CD4-positive, alpha-beta T cell treated with Interleukin-4 for 1 hour (primary cell): ENCODE measurements around the gene CPNE4.

ENCODE experiments used
- DNase-seq, 2 donors: peaks; one replicate each; pipeline ENCODE4 v3.0.0-alpha.2; 2020 to 2022

CPNE4 gene

GRCh38 chr3:131669600-131669999 lies 365.2 kb downstream of the CPNE4 start:
- no peak for DNase-seq

- DNase-seq = no peak
Observed at GRCh38 chr3:131658771-131659170, 376.0 kb downstream of the CPNE4 start.

GRCh38 chr3:131658115-131658514 lies 376.7 kb downstream of the CPNE4 start:
- DNase-seq = no peak

GRCh38 chr3:131655070-131655690 lies 379.6 kb downstream of the CPNE4 start:
- DNase-seq = no peak

DNA sequence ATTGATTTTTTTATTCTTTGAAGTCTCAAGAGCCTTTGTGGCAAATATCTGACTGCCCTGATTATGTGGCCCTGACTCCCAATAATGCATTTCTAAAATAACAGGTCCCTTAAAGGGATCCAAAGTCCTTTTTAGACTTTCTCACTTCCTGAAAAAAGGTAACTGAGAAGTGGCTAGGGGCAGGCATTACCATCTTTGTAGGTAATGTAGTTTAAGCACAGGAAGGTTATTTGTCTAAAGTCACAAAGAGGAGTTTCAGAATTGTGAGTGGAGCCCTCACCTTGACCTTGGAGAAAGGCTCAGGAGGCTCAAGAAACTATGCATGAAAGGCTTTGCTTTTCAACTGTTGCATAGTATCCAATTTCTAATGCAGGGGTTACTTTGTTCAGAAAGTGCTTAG lies 389.2 kb downstream of the CPNE4 start:
- DNase-seq = no peak

- no peak for DNase-seq
Observed at GRCh38 chr3:131636266-131636775, 398.5 kb downstream of the CPNE4 start.

- no peak for DNase-seq
Observed at GRCh38 chr3:131630807-131631206, 404.0 kb downstream of the CPNE4 start.

DNA sequence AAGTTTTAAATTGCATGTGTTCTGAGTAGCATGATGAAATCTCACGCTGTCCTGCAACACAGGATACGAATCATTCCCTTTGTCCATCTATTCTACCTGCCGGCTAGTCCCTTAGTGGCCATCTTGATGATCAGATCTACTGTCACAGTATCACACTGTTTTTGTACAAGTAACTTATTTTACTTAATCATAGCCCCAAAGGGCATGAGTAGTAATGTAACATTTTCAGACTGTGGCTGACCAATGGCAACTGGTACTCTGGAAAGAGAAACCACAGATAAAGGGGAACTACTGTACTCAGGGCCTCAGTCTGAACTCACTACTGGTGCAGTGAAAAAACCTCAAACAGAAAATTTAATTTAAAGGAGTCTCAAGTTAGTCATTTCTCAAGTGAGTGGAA lies 404.7 kb downstream of the CPNE4 start:
- DNase-seq = no peak

GRCh38 chr3:131623431-131623830 lies 411.4 kb downstream of the CPNE4 start:
- DNase-seq = no peak

DNA sequence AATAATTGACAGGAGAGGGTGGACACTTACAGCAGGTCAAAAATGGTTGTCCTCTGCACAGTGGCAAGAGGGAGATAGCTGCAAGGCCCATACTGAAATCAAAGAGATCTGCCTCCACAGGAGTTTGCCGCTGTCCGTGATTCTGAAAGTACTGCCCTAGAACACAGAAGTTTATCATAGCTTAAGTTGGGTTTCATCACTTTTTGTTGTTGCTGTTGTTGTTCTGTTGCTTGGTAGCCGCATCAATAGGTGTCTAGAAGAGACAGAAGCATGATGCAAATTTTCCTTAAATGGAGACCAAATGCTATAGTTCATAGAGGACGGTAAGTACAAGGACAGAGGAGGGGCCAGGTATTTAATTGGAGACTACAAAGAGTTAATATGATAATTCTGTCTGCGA lies 412.1 kb downstream of the CPNE4 start:
- no peak for DNase-seq

DNA sequence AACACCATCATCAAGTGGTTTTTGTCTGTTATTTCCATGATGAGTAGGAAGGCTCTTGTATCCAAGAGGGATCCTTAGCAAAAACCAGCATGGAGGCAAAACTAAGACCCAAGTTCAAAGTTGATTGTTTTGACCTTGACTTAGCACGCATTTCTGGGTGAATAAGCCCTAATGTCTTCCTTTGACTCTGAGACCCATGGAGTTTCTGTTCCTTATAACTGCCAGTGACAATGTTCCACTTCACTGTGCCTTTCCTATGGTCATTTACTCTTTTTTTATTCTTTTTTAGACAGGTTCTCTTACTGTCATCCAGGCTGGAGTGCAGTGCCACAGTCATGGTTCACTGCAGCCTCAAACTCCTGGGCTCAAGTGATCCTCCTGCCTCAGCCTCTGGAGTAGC lies 413.8 kb downstream of the CPNE4 start:
- DNase-seq = no peak

DNA sequence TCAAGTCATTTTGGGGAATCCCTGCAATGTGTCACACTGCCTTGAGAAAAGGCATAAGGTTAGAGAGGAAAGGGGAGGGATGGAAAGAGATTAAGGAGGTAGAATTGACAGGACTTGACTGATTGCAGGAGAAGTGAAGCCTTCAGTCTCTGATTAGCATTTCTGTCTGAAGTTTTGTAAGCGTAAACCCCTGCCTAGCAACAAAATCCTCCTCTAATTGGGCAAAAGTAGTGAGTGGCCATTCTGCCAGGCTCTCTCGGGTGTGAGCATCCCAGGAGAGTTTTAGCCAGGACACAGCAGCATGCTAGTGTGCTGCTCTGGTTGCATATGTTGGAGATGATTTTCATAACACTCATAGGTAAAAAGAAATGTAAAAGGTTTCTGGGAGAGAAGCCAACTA lies 415.0 kb downstream of the CPNE4 start:
- DNase-seq = no peak

DNA sequence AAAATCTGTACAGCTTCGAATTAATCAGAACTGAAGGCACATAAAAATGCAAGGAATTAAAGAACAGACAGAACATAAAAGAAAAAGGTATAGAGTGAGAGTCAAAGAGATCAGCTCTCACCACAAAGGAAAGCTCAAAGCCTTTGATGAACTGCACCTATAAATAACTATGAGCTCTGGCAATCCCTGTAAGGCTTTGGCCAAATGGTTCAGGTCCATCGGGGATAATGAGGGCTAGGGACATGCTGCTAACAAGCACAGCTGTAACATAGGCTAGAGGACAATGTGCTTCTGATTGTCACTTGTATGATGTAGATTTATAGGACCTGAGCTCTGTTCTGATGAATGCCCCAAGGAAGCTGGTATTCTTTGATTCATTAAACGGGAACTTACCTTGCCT lies 418.1 kb downstream of the CPNE4 start:
- DNase-seq = no peak

GRCh38 chr3:131612745-131613144 lies 422.1 kb downstream of the CPNE4 start:
- no peak for DNase-seq

DNA sequence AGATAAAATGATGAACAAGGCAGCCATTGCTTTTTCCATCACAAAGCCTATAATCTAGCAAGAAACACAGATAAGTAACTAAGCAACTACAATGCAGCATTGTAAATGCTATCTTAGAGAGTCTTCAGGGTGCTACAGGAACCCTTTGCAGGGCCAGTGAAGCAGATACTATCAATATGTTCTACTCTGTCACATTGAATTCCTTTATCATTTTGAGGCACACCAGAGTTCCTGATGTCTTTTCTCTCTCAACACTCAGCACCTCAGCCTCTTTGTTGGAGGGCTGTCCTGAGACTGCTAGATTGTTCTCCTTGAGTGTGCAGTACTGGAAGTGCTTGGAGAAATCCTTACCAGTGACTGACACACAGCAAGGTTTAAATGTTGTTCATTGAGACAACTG lies 424.6 kb downstream of the CPNE4 start:
- DNase-seq = no peak

DNA sequence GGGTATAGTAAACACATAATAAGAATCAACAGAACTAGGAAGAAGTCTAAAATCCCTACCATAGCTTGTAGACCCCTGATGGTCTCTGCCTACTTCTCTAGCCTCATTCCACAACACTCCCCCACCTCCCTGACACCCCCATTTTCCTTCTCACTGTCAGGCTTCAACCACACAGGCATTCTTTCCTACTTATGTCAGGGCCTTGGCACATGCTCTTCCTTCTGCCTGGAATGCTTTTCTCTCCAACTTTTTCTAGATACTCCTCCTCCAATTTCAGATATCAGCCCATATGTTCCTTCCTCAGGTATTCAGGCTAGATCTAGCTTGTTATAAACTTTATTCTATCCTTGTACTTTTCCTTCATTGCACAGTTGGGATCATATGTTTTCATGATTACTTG lies 426.1 kb downstream of the CPNE4 start:
- no peak for DNase-seq

- no peak for DNase-seq
Observed at GRCh38 chr3:131608296-131608695, 426.5 kb downstream of the CPNE4 start.

GRCh38 chr3:131605916-131606315 lies 428.9 kb downstream of the CPNE4 start:
- no peak for DNase-seq

GRCh38 chr3:131602011-131602779 lies 432.6 kb downstream of the CPNE4 start:
- DNase-seq = no peak

- DNase-seq = no peak
Observed at GRCh38 chr3:131597816-131598215, 437.0 kb downstream of the CPNE4 start.

DNA sequence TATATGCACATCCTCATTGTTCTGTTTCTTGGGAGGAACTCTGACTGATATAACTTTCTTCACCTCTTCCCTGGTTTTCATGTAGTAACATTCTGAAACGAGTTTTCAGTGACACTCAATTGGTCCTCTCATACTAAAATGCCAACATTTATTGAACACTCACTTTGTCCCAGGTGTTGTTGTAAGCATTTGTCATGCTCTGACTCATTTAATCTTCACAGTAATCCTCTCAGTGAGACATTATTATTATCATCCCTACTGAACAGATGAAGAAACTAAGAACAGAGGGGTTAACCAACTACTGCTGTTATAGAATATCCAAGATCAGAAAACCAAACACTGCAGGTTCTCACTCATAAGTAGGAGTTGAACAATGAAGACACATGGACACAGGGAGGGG lies 437.9 kb downstream of the CPNE4 start:
- DNase-seq = no peak

DNA sequence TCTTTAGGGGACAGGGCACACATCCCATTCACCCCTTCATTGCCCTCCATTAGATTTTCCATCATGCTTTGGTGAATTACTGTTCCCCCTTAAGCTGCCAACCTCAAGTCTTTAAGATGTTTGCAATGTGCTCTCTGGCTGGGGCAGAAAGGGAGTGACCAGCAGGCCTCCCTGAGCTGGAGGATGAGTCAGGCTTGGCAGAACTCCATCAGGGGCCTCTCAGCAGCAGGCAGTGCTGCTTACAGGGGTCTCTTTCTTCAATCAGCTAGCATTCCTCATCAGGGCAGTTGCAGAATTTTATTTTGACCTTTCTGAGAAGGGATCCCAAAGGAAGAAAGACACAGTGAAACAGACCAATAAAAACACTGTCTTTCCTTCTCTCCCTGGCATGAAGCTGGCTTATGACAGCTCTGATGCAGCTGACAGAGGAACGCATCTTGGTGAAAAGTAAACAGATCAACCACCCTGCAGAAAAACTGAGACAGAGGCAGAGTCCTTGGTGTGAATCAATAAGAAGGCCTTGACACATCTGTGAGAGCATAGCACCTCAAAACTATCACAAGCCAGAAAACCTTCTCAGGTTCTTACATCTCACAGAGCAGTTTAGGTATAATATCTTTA lies 443.3 kb downstream of the CPNE4 start:
- DNase-seq = no peak

DNA sequence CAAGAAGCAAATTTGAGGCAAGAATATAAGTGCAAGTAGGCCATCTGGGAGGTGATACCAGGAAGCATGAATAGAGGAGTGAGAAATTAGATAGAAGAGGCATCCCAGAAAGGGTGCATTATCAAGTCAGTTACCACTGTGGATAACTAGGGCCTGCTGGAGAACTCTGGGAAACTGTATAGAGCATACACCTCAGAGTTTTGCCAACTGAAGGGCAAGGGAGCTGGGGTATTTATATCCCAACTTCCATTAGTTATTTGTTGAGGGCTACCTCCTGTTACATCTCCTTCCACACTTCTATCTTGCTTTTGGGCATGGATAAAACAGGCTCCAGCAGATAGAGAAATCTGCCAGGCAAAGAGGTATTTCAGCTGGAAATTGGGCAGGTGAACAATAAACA lies 448.5 kb downstream of the CPNE4 start:
- DNase-seq = no peak

DNA sequence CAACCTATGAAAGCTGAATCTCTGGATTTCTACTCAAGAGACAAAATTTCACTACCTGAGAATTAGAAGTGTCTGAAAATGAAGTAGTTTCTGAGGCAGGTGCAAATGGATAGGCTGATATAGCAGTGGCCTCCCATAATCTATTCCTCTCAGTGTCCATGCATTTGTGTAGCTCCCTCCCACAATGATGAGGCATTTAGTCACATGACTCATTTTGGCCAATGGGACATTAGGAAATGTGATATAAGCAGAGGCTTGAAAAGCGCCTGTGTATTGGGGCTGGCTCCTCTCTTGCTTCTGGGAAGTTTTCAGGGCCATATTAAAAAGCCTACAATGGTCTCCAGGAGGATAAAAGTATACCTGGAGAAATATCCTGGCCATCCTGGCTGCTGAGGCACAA lies 452.4 kb downstream of the CPNE4 start:
- no peak for DNase-seq
